GM18520 (cell line): ENCODE results near the gene HSPH1.

Source experiments
- ATAC-seq: cut with Tn5 transposase; IDR thresholded peaks from one replicate; pipeline ENCODE4 v1.9.1; 2021; ENCODE audit not compliant: unreplicated experiment

HSPH1 gene

GRCh38 chr13:31133621-31134020 lies 28.1 kb downstream of the HSPH1 start:
- no peak for ATAC-seq

GRCh38 chr13:31131470-31131961 lies 30.2 kb downstream of the HSPH1 start:
- ATAC-seq: no peak

GRCh38 chr13:31129419-31129818 lies 32.3 kb downstream of the HSPH1 start:
- ATAC-seq: no peak

- no peak for ATAC-seq
Observed at GRCh38 chr13:31124204-31124603, 37.5 kb downstream of the HSPH1 start.

GRCh38 chr13:31122544-31123260 lies 39.0 kb downstream of the HSPH1 start:
- no peak for ATAC-seq

- no peak for ATAC-seq
Observed at GRCh38 chr13:31122143-31122542, 39.6 kb downstream of the HSPH1 start.

GRCh38 chr13:31121379-31122140 lies 40.1 kb downstream of the HSPH1 start:
- no peak for ATAC-seq

GRCh38 chr13:31119966-31120700 lies 41.6 kb downstream of the HSPH1 start:
- no peak for ATAC-seq

GRCh38 chr13:31119526-31119925 lies 42.2 kb downstream of the HSPH1 start:
- no peak for ATAC-seq

- no peak for ATAC-seq
Observed at GRCh38 chr13:31116224-31116623, 45.5 kb downstream of the HSPH1 start.

GRCh38 chr13:31115616-31116015 lies 46.1 kb downstream of the HSPH1 start:
- no peak for ATAC-seq

GRCh38 chr13:31114641-31115040 lies 47.1 kb downstream of the HSPH1 start:
- no peak for ATAC-seq

GRCh38 chr13:31111136-31111535 lies 50.6 kb downstream of the HSPH1 start:
- ATAC-seq: no peak

GRCh38 chr13:31110617-31111016 lies 51.1 kb downstream of the HSPH1 start:
- no peak for ATAC-seq

GRCh38 chr13:31110169-31110568 lies 51.5 kb downstream of the HSPH1 start:
- ATAC-seq: no peak

- no peak for ATAC-seq
Observed at GRCh38 chr13:31107109-31107508, 54.6 kb downstream of the HSPH1 start.

- no peak for ATAC-seq
Observed at GRCh38 chr13:31105856-31106255, 55.8 kb downstream of the HSPH1 start.

GRCh38 chr13:31105020-31105795 lies 56.5 kb downstream of the HSPH1 start:
- no peak for ATAC-seq

- ATAC-seq: no peak
Observed at GRCh38 chr13:31102905-31103304, 58.8 kb downstream of the HSPH1 start.

- no peak for ATAC-seq
Observed at GRCh38 chr13:31101472-31102170, 60.1 kb downstream of the HSPH1 start.
